Endothelial cell (in vitro differentiated cells): ENCODE data around the gene SPARCL1. TPM values are rescaled to one million over a fixed set of nuclear protein-coding genes. Genes with fewer than 3 reads are reported as not detected.

Experiments used
- DNase-seq: peaks from one replicate; pipeline ENCODE4 v3.0.0; 2021; ENCODE audit warnings: low spot score
- H3K27ac Mint-ChIP-seq: one replicate; pipeline ENCODE4 v1.8.0; 2021; ENCODE audit warnings: mixed read lengths, inconsistent platforms; ENCODE audit not compliant: unreplicated experiment
- H3K27me3 Mint-ChIP-seq: one replicate; pipeline ENCODE4 v1.8.0; 2021; ENCODE audit warnings: mild to moderate bottlenecking, moderate library complexity, mixed read lengths, inconsistent platforms; ENCODE audit not compliant: unreplicated experiment
- H3K36me3 Mint-ChIP-seq: one replicate; pipeline ENCODE4 v1.8.0; 2021; ENCODE audit warnings: mild to moderate bottlenecking, low read depth, mixed read lengths, inconsistent platforms; ENCODE audit not compliant: unreplicated experiment
- H3K4me1 Mint-ChIP-seq: one replicate; pipeline ENCODE4 v1.8.0; 2021; ENCODE audit warnings: mild to moderate bottlenecking, mixed read lengths, inconsistent platforms; ENCODE audit not compliant: unreplicated experiment
- H3K4me3 Mint-ChIP-seq: one replicate; pipeline ENCODE4 v1.8.0; 2021; ENCODE audit warnings: mild to moderate bottlenecking, mixed read lengths, inconsistent platforms; ENCODE audit not compliant: unreplicated experiment
- H3K9me3 Mint-ChIP-seq: one replicate; pipeline ENCODE4 v1.8.0; 2021; ENCODE audit warnings: mixed read lengths, inconsistent platforms; ENCODE audit not compliant: unreplicated experiment
- CTCF ChIP-seq: fragments of 200-600 bp; sonication (generic); IDR thresholded peaks from one replicate; pipeline ENCODE4 v1.5.0; 2021; ENCODE audit warnings: antibody characterized with exemption; ENCODE audit not compliant: unreplicated experiment
- total RNA-seq: library from RNA; stranded (reverse); fragmentation: NEBNext Ultra II Directional; extraction: Animal tissue kit (Norgen Biotek cat#: 25700); gene quantifications from one replicate; pipeline ENCODE4 v1.2.1, GENCODE V29; 2021; ENCODE audit not compliant: unreplicated experiment

Gene SPARCL1
- total RNA-seq, 1 donor from 2014 or later: 3.3 TPM

DNA sequence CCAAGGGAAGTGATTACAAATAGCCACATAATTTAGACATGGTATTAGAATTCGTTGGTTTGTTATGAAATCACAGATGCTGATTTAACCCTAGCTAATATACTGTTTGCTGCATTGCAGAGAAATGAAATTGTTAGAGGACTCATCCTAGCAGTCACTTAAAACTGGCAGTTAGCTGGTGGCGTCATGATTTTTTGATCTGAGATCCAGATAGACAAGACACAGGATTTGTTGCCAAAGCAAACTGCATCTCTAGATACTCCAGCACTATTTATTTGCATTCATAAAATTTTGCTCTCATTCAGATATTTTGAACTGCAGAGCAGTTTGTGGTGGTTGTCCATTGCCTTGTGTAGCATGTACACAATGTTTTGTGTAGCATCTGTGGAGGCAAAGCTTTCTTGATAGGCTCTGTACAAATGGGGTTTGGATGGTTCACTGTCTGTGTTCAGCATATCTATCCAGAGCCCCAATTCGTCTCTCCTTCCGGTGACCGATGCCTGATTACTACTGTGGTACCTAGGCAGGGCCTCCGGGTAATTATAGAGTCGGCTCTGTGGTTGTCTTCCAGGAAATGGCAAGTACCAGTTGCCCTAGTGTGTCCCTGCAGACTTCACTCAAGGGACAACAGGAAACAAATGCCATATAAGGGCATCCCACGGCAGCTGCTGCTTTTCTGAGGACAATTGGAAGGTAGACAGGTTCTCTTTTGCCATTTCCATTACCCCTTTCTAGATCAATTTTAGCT lies 30.1 kb upstream of the SPARCL1 start:
- Mint-ChIP-seq H3K9me3 (no peaks in the 10 kb centered on the region), H3K27me3 (no peaks in the 10 kb centered on the region), H3K4me3 (no peak overlapping the region), H3K4me1 (no peaks in the 10 kb centered on the region), H3K27ac (no peak overlapping the region), H3K36me3 (no peaks in the 10 kb centered on the region)
- DNase-seq: no peak
- TF ChIP-seq CTCF: no peak

DNA sequence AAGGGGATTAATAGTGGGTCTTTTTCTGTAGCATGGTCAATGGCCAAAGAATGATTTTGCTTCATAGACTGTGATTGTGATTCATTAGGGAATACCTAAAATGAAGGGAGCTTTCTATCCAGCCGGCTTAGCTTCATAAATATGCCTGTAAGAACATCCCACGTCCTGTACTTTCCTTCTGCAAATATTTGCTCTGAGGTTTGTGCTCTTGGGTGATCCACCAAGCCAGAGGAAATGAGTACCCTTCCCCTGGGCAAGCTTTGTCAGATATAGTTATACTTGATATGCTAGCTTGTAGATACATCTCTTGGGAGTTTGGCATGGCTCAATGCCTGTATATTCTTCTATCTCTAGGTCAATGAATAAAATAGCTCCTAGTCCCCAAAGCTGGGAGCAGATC lies 28.2 kb upstream of the SPARCL1 start:
- Mint-ChIP-seq H3K27ac (no peak overlapping the region), H3K4me3 (no peak overlapping the region), H3K9me3 (no peaks in the 10 kb centered on the region), H3K36me3 (no peaks in the 10 kb centered on the region), H3K27me3 (no peaks in the 10 kb centered on the region), H3K4me1 (no peaks in the 10 kb centered on the region)
- TF ChIP-seq CTCF: no peak
- DNase-seq: no peak

DNA sequence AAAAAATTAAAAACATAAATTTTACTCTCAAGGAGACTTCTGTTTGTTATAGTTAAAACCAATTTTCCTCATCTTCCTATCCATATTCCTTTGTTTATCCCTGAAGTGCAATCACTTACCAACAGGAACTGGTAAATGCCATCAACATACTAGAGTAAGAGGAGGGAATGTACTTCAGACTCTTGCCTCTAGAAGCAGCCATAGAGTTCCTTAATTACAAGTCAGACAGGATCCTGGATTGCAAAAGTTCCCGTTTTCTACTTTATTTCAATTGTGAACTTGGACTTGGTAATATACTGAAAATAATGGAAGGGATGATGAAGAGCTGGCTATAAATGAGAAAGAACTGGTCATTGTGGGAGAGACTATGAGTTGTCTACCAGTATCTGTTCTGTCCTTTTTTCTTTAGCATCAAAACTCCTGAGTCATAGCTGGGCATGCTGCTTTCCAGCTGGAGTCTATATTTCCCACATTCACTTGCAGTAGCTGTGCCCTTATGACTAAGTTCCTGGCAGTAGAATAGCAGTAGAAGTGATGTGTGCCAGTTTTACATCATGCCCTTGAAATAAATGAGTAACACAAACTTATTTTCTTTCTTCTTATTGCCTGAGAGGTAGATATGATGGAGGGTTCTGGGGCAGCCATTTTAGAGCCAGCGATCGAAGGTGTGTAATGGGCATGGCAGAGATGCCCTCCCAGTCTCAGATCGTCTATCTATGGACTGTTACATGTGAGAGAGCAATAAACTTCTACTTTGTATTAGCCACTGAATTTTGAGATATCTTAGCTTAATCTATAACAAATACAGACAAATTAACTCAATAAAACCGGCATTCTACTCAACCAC lies 26.8 kb upstream of the SPARCL1 start:
- no peaks in the 10 kb centered on the region for H3K9me3 Mint-ChIP-seq
- no peak for DNase-seq

GRCh38 chr4:87553182-87553581 lies 24.0 kb upstream of the SPARCL1 start:
- no peaks in the 10 kb centered on the region for H3K9me3 Mint-ChIP-seq
- H3K4me1 Mint-ChIP-seq: no peaks in the 10 kb centered on the region
- H3K36me3 Mint-ChIP-seq: no peaks in the 10 kb centered on the region
- H3K27me3 Mint-ChIP-seq: no peaks in the 10 kb centered on the region
- TF ChIP-seq CTCF: no peak
- DNase-seq: no peak
- H3K27ac Mint-ChIP-seq: no peak overlapping the region
- no peak overlapping the region for H3K4me3 Mint-ChIP-seq

More for the DNA sequence above, 26.8 kb upstream of the SPARCL1 start:
- H3K27me3 Mint-ChIP-seq: no peaks in the 10 kb centered on the region
- TF ChIP-seq CTCF: no peak
- H3K36me3 Mint-ChIP-seq: no peaks in the 10 kb centered on the region
- H3K4me3 Mint-ChIP-seq: no peak overlapping the region
- no peaks in the 10 kb centered on the region for H3K4me1 Mint-ChIP-seq
- H3K27ac Mint-ChIP-seq: no peak overlapping the region

DNA sequence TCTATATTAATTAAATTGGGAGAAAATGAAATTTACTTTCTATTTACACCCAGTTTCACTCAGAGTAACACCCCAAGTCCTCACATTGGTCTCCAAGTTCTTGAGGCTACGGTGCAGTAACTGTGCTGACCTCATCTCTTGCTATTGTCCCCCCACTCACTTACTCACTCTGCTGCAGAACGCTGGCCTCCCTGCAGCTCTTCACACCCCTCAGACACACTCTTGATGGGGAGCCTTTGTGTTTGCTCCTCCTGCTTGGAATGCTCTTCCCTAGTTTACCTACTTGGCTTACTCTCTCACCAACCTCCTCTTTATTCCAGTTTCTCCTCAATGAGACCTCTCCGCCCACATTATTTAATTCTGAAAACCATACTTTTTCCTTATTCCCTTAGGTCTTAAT lies 22.2 kb upstream of the SPARCL1 start:
- no peak for DNase-seq
- Mint-ChIP-seq H3K27me3 (no peaks in the 10 kb centered on the region), H3K9me3 (no peaks in the 10 kb centered on the region), H3K4me1 (no peaks in the 10 kb centered on the region), H3K4me3 (no peak overlapping the region), H3K36me3 (no peaks in the 10 kb centered on the region), H3K27ac (no peak overlapping the region)
- TF ChIP-seq CTCF: no peak
